Measurements from ENCODE around the gene ALOX5.

DNA sequence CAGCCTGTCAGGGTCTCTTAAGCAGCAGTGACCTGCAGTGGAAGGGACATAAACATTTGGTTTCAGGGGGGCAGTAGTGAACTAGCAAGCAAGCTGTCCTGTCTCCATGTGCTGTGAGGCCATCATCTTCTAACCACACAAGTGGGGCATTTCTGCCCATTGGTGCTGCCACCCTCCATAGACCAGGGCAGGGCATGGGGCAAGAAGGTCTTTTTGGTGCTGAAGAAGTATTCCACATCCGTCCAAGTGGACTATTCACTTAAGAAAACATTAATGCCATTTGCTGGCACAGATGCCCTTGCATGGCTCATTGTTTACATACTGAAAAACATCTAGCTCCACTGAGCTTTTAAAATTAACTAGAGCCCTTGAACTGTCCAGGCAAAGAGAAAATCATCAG, 35.8 kb downstream of the ALOX5 start:
- no peak for TF ChIP-seq TAF1 (IDR thresholded peaks at IDR 0.05; ENCODE audit: borderline replicate concordance, insufficient read depth, low read length)
- no peak for TF ChIP-seq POLR2AphosphoS5 (IDR thresholded peaks at IDR 0.05; ENCODE audit: low read depth, low read length)
